Right cardiac atrium (tissue), 5 donors: Measurements from ENCODE around the gene PTGER3. TPM values are rescaled to one million over a fixed set of nuclear protein-coding genes. Genes with fewer than 3 reads are reported as not detected.

Source experiments
- ATAC-seq, 2 donors: fragments of 200-7000 bp; cut with Tn5 transposase; one replicate each; pipeline versions ENCODE4 v1.8.0 to v1.9.1; 2020; ENCODE audit warnings: moderate library complexity in 2 of 2, mild to moderate bottlenecking in 1 of 2
- DNase-seq, 3 donors: peaks; one replicate each; pipeline ENCODE4 v3.0.0-alpha.2; 2020
- H3K27ac ChIP-seq: one replicate; pipeline ENCODE4 v1.5.1; 2013; ENCODE audit warnings: mild to moderate bottlenecking, low read length, control low read depth, moderate library complexity
- H3K27me3 ChIP-seq: one replicate; pipeline ENCODE4 v1.6.1; 2013; ENCODE audit not compliant: control insufficient read depth, insufficient read depth
- H3K4me1 ChIP-seq: one replicate; pipeline ENCODE4 v1.6.1; 2013; ENCODE audit warnings: low read length; ENCODE audit not compliant: control insufficient read depth, insufficient read depth
- H3K4me3 ChIP-seq: one replicate; pipeline ENCODE4 v1.5.1; 2013; ENCODE audit warnings: low read length, control low read depth
- H3K9me3 ChIP-seq: one replicate; pipeline ENCODE4 v1.6.1; 2013; ENCODE audit warnings: low read length; ENCODE audit not compliant: control insufficient read depth
- WGBS: extraction: QIAGEN DNeasy Blood & Tissue Kit; methylation state at CpG from one replicate; pipeline ENCODE4 v1.1.7; 2013; 5-methylcytosine and 5-hydroxymethylcytosine counted together
- intact Hi-C, 4 donors: fragments of 100-400 bp; cut with DNase I; formaldehyde crosslinking; loops; one replicate each; pipeline versions ENCODE4 v1.11.0 to v1.14.0; 2022 to 2023
- polyA plus RNA-seq: library from polyadenylated mRNA; stranded (reverse); fragments of 200-250 nt; gene quantifications from one replicate; pipeline ENCODE4 v1.2.3, GENCODE V29; 2013
- total RNA-seq, 4 donors: library from RNA; stranded (reverse); fragmentation: NEBNext Ultra II Directional; extraction: Animal tissue kit (Norgen Biotek cat#: 25700); gene quantifications; one replicate each; pipeline ENCODE4 v1.2.1, GENCODE V29; 2021
- donor health status: healthy with polysubstance abuse.
- donor health status: DM: no; HTN: yes; CAD: no.
- donor health status: DM: no; HTN: no; CAD: no.
- donor health status: DM: no; HTN: yes; CAD: no; lungs with severe emphysema.
- donor health status: DM: yes; HTN: yes; CAD: no.

PTGER3 gene
- total and polyA plus RNA-seq, 5 donors, result 0.45 to 3.8 (median 1.3) TPM

DNA sequence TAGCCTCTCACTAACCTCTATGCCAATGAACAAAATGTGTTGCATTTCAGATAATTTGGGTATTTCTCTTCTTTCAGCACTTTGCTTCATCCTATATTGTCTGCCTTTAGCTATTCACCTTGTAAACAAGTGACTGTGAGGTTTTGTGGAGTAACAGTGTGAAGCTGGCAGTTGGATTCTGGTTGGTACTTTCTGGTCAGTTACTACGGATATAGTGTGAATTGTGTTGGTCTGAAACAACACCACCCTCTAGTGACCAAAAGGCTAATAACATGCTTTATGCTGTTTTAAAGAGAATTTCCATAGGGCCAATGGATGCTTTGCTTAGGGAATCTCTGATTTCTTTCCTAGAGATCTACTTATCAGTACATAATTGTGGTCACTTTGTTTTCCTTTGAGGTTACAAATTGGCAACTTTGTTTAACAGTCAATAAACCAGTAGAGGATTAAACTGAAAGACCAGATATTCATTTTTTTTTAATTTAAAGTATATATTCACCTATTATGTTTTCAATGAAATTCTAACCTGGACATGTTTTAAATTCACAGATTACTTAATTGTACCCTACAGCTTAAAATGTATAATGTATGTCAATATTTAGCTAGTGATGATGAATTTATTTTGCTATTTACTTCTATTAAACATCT lies 2.5 kb upstream of the PTGER3 start:
- ATAC-seq, result peak; percentile 27 to 50
- H3K27ac ChIP-seq, result no peak overlapping the region
- DNase-seq, result no peak
- 4% methylated on average over 1 of the region's 1 CpG for WGBS
- no peaks in the 10 kb centered on the region for H3K4me1 ChIP-seq
- H3K4me3 ChIP-seq, result no peak overlapping the region
- no peaks in the 10 kb centered on the region for H3K9me3 ChIP-seq
- no peaks in the 10 kb centered on the region for H3K27me3 ChIP-seq
- intact Hi-C loops, result loop anchor here (2.0 to 5.0 kb wide), 3 partner anchors 363 to 523 kb away; no protein-coding TSS in a partner anchor

DNA sequence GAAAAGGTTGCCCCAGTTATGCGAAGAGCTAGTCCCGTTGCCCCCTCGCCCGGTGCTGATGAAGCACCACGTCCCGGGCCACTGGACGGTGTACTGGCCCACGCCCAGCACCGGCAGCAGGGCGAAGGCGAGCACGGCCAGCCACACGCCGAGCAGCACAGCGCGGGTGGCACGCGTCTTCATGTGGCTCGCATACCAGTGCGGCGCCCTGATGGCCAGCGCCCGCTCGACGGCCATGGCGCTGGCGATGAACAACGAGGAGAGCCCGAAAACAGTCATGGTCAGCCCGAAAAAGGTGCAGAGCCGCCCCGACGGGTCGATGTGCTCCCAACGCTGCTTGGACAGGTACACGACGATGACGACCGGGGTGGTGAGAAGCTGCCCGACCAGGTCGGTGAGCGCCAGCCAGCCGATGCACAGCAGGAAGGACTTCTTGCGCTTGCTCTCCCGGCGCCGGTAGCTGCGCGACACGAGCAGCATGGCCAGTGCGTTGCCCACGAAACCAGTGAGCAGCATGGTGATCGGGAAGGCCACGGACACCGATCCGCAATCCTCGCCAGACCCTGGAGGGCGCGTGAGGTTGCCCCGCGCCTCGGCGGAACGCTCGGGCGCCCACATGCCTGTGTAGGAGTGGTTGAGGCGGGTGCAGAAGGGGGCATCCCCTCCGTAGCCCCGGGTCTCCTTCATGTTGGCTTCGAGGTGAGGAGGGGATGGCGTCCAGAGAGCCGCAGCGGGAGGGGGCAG lies 553 bp downstream of the PTGER3 start:
- intact Hi-C loops, result loop anchor here in 3 of 4 donors (5.0 kb wide), 2 partner anchors 360 to 520 kb away; no protein-coding TSS in a partner anchor
- H3K4me3 ChIP-seq, result peak overlapping the region; percentile 43
- DNase-seq (peak in 2 of 3 donors; percentile 50 to 68), ATAC-seq (peak; percentile 60 to 64)
- WGBS, result 3% methylated on average over 73 of the region's 73 CpGs
- no peak overlapping the region for H3K27ac ChIP-seq
- no peaks in the 10 kb centered on the region for H3K9me3 ChIP-seq
- no peaks in the 10 kb centered on the region for H3K4me1 ChIP-seq
- no peaks in the 10 kb centered on the region for H3K27me3 ChIP-seq

DNA sequence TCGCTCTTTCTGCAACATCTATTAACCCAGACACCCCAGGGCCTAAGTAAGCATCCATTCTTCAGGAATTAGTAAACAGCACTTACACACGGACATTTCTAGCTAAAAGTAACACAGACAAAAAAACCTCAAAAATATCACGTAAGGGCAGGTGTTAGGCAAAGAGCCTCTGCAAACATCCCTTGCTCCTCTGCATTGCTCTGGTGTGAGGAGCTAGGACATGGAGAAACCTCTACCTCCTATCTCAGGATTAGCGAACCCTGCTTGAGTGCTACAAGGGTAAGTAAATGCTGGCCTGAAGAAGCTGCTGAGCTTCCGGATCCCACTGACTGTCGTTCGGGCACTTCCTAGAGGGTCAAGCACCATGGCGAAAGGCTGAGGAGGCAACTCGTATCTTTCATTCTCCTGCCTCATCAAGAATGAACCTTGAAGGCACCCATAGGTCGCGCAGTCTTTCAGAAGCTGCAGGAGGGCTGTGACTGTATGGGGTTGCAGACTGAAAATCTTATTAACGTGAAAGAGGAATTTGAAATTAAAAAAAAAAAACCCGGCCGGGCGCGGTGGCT lies 2.1 kb downstream of the PTGER3 start:
- no peaks in the 10 kb centered on the region for H3K27me3 ChIP-seq
- ATAC-seq (no peak), DNase-seq (no peak)
- H3K4me1 ChIP-seq, result no peaks in the 10 kb centered on the region
- H3K27ac ChIP-seq, result no peak overlapping the region
- no peak overlapping the region for H3K4me3 ChIP-seq
- intact Hi-C loops, result loop anchor here in 3 of 4 donors (5.0 kb wide), 2 partner anchors 358 to 518 kb away; no protein-coding TSS in a partner anchor
- no peaks in the 10 kb centered on the region for H3K9me3 ChIP-seq
- WGBS, result 78% methylated on average over 16 of the region's 16 CpGs

DNA sequence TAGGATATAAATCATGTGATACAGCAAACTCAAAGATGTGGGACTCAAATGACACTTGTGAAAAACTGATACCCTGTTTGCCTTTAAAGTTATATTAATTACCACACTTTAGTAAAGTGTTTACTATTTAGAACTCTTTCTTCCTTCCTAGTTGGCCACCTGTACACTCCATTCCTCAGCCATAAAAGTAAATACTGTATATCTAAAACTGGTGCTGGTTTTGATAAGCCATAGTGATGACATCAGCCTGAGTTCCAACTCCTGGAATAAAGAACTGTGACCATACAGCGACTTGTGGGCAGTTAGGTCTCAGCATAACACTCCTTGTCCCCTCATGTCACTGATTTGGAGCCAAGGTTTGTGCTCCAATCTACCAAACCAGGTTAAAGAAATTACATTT lies 2.8 kb downstream of the PTGER3 start:
- Histone ChIP-seq H3K9me3 (no peaks in the 10 kb centered on the region), H3K4me1 (no peaks in the 10 kb centered on the region), H3K4me3 (no peak overlapping the region), H3K27me3 (no peaks in the 10 kb centered on the region), H3K27ac (no peak overlapping the region)
- WGBS, result 64% methylated on average over 1 of the region's 1 CpG
- ATAC-seq (no peak), DNase-seq (no peak)
- intact Hi-C loops, result loop anchor here in 3 of 4 donors (5.0 kb wide), 2 partner anchors 358 to 518 kb away; no protein-coding TSS in a partner anchor

DNA sequence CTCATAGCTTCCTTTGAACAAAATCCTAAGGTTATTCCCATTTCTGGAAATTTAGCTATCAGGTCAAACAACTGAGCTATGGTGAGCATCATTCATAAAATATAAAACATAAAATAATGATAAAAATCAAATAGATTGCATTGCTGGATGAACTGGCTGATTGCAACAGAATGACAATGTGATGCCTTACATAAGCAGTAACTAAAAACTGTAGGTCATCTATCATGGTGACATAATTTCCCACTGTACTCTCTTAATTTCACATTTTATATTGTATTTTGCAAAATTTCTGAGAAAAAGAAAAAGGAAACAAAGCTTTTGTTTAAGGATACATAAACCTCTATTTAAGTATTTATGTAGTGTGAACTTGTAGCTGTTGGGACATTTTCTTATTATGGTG lies 4.6 kb downstream of the PTGER3 start:
- H3K27me3 ChIP-seq, result no peaks in the 10 kb centered on the region
- intact Hi-C loops, result no loop called here
- H3K4me1 ChIP-seq, result no peaks in the 10 kb centered on the region

DNA sequence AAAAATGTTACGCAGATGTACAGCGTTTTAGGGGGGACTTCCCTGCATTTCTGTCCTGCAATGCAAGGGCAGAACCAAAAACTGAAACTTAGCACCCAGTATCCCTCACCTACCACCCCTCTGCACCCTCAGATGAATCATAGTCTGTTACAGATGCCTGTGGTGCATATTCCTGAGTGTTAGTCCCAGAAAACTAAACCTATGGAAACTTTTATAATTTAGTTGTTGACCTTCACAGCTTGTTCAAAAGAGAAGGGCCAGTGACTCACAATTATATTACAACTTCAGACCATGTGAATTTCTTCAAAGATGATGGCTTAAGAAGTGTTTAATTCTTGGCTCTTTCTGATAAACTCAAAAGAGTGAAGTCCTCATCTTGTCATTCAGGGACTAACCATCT lies 5.8 kb downstream of the PTGER3 start:
- 55% methylated on average over 2 of the region's 2 CpGs for WGBS
- Histone ChIP-seq H3K4me3 (no peak overlapping the region), H3K4me1 (no peaks in the 10 kb centered on the region), H3K9me3 (no peaks in the 10 kb centered on the region), H3K27me3 (no peaks in the 10 kb centered on the region), H3K27ac (no peak overlapping the region)
- DNase-seq (no peak), ATAC-seq (no peak)
- intact Hi-C loops, result no loop called here

More for the DNA sequence above, 4.6 kb downstream of the PTGER3 start:
- ATAC-seq, result no peak
- H3K9me3 ChIP-seq, result no peaks in the 10 kb centered on the region
- DNase-seq, result no peak
- no peak overlapping the region for H3K4me3 ChIP-seq
- H3K27ac ChIP-seq, result no peak overlapping the region

DNA sequence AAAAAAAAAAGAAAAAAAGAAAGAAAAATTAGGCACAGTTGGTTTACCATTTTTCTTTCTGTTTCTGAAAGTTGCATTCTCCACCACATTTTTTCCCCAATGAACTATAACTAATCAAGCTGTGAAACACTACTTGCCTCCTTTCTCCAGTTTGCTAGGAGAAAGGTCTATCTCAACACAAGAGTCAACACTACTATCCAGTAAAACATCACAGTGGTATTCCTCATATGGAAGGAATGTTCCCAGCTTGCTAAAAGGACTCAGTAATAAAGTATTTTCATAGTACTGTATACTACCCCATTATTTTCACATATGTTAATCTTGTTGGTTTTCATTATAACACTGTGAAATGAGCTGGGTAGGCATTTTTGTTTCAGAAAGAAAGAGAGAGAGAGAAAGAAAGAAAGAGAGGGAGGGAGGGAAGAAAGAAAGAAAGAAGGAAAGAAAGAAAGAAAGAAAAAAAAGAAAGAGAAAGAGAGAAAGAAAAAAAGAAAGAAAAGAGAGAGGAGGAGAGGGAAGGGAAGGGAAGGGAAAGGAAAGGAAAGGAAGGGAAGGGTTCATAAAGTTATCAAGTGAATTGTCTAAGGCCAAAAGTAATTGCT lies 7.9 kb downstream of the PTGER3 start:
- H3K4me1 ChIP-seq, result no peaks in the 10 kb centered on the region
- intact Hi-C loops, result no loop called here

DNA sequence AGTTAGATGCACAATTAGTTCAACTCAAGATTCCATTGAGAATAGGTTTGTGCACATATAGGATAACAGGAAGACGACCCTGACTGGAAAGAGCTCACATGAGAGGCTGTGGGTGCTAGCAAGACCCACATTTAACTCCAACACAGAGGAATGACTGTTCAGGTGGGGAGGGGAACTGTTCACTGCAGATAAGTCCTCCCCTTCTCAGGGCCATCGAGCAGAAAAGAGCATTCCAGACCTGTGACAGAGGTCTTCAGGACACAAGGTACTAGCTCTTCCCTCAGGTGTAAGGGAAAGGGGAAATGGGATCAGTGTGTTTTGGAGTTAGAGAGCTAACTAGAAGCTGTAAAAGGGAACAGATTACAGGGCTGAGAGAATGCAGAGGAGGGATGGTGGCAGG lies 8.7 kb downstream of the PTGER3 start:
- H3K27ac ChIP-seq, result no peak overlapping the region
- no peaks in the 10 kb centered on the region for H3K27me3 ChIP-seq
- ATAC-seq (no peak), DNase-seq (no peak)
- no peaks in the 10 kb centered on the region for H3K4me1 ChIP-seq
- no peak overlapping the region for H3K4me3 ChIP-seq
- intact Hi-C loops, result no loop called here
- WGBS, result 65% methylated on average over 2 of the region's 2 CpGs
- no peaks in the 10 kb centered on the region for H3K9me3 ChIP-seq

More for the DNA sequence above, 7.9 kb downstream of the PTGER3 start:
- no peak overlapping the region for H3K27ac ChIP-seq
- no peak for DNase-seq
- H3K4me3 ChIP-seq, result no peak overlapping the region
- H3K27me3 ChIP-seq, result no peaks in the 10 kb centered on the region
- no peaks in the 10 kb centered on the region for H3K9me3 ChIP-seq
- ATAC-seq, result no peak

DNA sequence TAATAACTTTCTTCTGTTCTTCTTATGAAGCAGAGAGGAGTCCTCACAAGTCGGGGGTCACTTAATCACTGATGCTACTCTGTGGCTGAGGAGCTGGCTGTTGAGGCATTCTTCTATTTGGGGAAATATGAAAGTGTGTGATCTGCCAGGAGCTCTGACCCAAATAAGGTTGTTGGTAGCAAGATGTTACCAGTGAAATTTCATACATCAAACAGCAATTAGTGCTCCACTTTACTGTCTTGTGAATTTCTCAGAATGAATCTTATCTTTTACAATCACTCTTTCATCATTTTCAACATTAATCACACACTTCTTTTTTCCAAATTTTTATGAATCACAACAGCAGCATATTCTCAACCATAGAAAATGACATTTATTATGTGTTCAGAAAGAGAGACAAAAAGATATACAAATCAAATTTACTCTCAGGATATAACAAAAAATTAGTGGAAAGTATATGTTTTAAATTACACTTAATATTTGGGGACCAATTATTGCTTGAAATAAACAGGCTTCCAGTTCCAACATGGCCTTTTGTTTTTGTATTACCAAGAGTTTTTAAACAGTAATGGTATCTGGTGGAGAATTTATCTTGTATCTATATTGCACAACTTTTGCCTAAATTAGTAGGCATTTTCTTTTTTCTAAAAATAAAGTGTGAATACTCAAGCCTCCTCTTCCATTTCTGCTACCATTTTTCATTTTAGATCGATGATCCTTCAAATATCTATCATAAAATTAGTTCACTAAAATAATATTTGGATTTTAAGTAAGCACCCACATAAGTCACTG lies 9.6 kb downstream of the PTGER3 start:
- Histone ChIP-seq H3K4me1 (no peaks in the 10 kb centered on the region), H3K9me3 (no peaks in the 10 kb centered on the region), H3K27me3 (no peaks in the 10 kb centered on the region), H3K27ac (no peak overlapping the region), H3K4me3 (no peak overlapping the region)
- intact Hi-C loops, result no loop called here
- no peak for DNase-seq
- WGBS, result 83% methylated on average over 2 of the region's 2 CpGs
- ATAC-seq, result no peak

DNA sequence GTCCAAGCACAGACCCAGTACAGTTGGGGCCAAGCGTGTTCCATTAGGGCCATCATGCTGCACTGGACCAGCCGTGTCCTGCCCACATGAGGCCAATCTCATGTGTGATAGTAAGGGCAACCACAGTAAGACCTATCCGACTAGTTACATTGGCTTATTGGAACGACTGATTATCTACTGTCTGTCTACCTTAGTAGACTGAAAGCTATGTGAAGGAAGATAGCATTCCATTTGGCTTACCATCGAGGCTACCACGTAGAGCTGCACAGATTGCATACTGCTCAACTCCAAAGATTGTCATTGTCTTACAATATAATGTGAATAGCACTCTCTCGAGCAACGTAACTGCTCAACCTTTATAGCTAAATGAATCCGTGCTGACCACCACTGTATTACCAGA lies 10.6 kb downstream of the PTGER3 start:
- intact Hi-C loops, result no loop called here
- no peaks in the 10 kb centered on the region for H3K9me3 ChIP-seq
- H3K4me1 ChIP-seq, result no peaks in the 10 kb centered on the region
- H3K27ac ChIP-seq, result no peak overlapping the region
- DNase-seq, result no peak
- no peaks in the 10 kb centered on the region for H3K27me3 ChIP-seq
- ATAC-seq, result no peak
- no peak overlapping the region for H3K4me3 ChIP-seq
- WGBS, result 94% methylated on average over 9 of the region's 9 CpGs
